Stimulated activated naive CD4-positive, alpha-beta T cell treated with Interleukin-2 at 50 U/mL for 16 hours (primary cell): ENCODE measurements around the gene RNF112.
A peak's percentile ranks its signal among the peaks of the same experiment; 100 is the strongest.

Experiments used
- DNase-seq: peaks from one replicate; lab custom pipeline; 2025; lab: John Stamatoyannopoulos, UW

The RNF112 gene

DNA sequence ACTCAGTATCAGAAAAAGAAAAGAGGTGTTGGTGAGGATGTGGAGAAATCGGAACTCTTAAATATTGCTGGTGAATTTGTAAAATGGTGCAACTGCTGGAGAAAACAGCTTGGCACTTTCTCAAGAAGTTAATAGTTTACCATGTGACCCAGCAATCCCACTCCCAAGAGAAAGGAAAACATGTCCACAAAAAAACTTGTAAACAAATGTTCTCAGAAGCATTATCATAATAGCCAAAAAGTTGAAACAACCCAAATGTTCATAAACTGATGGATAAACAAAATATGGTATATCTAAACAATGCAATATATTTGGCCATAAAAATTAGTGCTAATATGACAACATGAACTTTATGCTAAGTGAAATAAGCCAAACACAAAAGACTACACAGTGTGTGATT, 35.3 kb upstream of the RNF112 start:
- no peak for DNase-seq

DNA sequence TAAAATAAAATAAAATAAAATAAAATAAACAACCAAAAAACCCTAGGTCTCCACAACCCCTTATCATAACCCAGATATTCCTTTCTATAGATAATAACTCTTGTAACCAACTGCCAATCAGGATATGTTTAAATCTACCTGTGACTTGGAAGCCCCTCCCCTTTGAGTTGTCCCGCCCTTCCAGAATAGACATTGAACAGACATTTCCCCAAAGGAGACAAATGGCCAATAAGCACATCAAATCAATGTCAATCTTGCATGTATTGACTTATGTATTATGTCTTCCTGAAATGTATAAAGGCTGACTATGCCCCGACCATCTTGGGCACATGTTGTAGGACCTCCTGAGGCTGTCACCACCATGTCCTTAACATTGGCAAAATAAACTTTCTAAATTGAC, 34.2 kb upstream of the RNF112 start:
- DNase-seq, result no peak

DNA sequence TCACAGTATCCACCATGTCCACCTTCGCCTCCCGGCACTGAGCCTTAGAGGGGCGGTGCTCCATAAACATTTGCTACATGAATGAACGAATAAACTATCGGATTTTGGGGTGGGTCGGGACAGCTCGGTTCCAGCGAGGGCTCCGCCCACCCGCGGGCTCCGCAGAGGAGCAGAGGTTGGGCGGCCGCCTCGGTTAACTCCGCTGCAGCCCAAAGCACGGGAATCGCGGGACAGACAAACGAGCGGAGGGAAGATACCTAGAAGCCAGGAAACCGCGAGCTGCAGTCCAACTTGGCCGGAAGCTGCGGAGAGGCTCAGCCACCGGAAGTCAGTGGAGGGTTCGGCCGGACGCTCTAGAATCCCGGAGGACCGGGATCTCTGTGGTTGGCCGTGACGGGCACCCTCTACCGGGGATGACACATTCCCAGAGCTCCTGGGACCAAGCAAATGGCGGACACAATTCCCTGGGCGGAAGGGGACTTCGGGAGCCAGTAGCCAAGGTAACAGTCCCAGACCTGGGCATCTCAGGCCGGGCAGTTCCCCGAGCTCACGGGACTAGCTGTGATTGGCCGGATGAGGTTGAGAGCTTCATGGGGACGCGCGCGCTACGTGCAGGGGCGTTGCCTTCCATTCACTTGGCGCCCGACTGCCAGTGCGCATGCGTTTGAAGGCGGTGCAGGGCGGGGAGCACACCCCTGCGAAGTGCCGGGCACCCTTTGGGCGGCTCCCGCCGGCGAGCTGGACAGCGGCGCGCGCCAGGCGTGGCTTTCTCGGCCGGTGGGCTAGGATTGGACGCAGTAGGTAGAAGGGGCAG, 33.2 kb upstream of the RNF112 start:
- peak; percentile 96 for DNase-seq

DNA sequence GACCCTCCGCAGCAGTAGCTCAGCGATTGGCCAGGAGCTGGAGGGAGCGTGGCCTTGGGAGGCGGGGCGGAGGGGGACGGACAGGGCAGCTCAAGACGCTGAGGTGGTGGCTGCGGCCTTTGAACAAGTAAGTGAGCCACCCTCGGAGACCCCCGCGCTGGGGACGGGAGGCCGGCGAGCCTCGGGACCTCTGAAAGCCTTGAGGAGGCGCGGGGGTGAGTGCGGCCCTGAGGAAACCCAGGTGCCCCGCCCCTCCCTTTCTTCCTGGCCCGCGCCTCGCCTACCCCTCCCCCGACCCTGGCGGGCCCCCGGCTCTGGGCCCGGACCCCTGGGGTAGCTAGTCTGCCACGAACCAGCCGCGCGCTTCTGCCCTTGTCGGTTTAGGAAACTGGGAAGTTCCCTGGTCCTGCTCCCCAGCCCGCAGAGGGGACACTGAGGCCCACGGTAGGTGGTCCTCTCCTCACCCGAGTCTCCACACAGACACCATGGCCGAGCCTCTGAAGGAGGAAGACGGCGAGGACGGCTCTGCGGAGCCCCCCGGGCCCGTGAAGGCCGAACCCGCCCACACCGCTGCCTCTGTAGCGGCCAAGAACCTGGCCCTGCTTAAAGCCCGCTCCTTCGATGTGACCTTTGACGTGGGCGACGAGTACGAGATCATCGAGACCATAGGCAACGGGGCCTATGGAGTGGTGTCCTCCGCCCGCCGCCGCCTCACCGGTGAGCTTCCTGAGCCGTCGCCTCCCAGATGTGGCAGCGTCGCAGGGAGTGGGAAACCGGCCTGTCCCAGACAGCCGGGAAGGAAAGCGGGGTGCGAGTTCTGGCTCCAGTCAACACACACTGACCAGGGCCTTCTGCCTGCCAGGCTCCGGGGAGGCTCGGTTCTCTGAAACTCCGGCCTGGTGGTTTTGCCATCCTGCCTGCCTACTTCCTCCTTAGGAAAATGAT, 32.3 kb upstream of the RNF112 start, which contains the start of gene MAPK7:
TSS of gene MAPK7 (plus strand) at position 83 of the 945 bp plus-strand sequence. CDS start at position 486, 403 bp downstream.
- no peak for DNase-seq

DNA sequence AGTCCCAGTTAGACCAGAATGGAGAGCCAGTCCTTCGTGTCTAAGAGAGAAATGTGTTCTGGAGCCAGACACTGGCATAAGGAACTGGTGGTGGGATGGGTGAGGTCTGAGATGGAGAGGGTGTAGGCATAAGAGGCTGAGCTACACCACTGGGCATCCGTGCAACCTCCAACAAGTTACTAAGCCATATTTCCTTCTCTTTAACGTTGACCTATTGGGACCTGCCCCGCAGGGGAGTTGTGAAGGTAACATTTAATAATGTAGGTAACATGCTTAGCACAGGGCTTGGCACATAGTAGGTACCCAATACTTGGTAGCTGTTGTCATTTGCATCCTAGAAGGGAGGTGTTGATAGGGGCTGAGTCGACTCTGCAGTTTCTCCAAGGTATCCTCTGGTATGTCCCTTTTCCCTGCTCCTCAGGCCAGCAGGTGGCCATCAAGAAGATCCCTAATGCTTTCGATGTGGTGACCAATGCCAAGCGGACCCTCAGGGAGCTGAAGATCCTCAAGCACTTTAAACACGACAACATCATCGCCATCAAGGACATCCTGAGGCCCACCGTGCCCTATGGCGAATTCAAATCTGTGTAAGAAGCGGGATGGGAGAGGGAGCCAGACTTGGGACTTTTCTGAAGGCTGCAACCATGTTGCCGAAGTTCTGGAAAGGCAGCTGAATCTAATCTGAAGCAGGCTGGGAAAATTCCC, 31.5 kb upstream of the RNF112 start:
- no peak for DNase-seq

DNA sequence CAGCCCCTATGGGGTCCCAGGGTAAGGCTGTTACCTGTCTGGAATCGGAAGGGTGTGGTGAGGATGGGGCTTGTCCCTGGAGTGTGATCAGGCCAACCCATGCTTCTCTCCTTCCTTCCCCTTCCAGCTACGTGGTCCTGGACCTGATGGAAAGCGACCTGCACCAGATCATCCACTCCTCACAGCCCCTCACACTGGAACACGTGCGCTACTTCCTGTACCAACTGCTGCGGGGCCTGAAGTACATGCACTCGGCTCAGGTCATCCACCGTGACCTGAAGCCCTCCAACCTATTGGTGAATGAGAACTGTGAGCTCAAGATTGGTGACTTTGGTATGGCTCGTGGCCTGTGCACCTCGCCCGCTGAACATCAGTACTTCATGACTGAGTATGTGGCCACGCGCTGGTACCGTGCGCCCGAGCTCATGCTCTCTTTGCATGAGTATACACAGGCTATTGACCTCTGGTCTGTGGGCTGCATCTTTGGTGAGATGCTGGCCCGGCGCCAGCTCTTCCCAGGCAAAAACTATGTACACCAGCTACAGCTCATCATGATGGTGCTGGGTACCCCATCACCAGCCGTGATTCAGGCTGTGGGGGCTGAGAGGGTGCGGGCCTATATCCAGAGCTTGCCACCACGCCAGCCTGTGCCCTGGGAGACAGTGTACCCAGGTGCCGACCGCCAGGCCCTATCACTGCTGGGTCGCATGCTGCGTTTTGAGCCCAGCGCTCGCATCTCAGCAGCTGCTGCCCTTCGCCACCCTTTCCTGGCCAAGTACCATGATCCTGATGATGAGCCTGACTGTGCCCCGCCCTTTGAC, 30.3 kb upstream of the RNF112 start:
- no peak for DNase-seq

DNA sequence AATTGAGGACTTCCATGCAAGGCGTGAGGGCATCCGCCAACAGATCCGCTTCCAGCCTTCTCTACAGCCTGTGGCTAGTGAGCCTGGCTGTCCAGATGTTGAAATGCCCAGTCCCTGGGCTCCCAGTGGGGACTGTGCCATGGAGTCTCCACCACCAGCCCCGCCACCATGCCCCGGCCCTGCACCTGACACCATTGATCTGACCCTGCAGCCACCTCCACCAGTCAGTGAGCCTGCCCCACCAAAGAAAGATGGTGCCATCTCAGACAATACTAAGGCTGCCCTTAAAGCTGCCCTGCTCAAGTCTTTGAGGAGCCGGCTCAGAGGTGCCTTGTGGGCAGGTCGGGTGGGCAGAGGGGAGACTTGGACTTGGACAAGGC, 29.7 kb upstream of the RNF112 start:
- DNase-seq, result no peak

DNA sequence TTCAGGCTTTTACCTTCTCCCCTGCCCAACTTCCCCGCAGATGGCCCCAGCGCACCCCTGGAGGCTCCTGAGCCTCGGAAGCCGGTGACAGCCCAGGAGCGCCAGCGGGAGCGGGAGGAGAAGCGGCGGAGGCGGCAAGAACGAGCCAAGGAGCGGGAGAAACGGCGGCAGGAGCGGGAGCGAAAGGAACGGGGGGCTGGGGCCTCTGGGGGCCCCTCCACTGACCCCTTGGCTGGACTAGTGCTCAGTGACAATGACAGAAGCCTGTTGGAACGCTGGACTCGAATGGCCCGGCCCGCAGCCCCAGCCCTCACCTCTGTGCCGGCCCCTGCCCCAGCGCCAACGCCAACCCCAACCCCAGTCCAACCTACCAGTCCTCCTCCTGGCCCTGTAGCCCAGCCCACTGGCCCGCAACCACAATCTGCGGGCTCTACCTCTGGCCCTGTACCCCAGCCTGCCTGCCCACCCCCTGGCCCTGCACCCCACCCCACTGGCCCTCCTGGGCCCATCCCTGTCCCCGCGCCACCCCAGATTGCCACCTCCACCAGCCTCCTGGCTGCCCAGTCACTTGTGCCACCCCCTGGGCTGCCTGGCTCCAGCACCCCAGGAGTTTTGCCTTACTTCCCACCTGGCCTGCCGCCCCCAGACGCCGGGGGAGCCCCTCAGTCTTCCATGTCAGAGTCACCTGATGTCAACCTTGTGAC, 29.1 kb upstream of the RNF112 start:
- DNase-seq, result no peak

DNA sequence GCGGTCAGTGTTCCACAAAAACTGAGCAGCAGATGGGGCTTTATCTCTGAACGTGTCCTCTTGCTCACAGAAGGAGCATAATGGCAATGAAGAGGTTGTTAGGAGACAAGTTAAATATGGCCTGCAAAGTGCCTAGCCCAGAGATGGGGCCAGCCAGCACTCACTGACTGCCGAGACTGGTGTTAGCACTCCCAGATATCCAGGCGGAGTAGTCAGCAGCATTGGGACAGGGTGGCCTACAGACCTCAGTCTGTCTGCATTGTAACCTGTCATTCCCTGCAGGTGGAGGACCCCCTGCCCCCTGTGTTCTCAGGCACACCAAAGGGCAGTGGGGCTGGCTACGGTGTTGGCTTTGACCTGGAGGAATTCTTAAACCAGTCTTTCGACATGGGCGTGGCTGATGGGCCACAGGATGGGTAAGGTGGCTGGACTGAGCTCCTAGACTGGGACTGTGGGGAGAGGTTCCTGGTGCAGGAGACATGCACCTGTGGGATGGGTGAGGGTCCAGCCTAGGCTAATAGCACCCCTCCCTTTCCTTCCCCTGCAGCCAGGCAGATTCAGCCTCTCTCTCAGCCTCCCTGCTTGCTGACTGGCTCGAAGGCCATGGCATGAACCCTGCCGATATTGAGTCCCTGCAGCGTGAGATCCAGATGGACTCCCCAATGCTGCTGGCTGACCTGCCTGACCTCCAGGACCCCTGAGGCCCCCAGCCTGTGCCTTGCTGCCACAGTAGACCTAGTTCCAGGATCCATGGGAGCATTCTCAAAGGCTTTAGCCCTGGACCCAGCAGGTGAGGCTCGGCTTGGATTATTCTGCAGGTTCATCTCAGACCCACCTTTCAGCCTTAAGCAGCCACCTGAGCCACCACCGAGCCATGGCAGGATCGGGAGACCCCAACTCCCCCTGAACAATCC, 28.2 kb upstream of the RNF112 start:
- DNase-seq, result no peak

DNA sequence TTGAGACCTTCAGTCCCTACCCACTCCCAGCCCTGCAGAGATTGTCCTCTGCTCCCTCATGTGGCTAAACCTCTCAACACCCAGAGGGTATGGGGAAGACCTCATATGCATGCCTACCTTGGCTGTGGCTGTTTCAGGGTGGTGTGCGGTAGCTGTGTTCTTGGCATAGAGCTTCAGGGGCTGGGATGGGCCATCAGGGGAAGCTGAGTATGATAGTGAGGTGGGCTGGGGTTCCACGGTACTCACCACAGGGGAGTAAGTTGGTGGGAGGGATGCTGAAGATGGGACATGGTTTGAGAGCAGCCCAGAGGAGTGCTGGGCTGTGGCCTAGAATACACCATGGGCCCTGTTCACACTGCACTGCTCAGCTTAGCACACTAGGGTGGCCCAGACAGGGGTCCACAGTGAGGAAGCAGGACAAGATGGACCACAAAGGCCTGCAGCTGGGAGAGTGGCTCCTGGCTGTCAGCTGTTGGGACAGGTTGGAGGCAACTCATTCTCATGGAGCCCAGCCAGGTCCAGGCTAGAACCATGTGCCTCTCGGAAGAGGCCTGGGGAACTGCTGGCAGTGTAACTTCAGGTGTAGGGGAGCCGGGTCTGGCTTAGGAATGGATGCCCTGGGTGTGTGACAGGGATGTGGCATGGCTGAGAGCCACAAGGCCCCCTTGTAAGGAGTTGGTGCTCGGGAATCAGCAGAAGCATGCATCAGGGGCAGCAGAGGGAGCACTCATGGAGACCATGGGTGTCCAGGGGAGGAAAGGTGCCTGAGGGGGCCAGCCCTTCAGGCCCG, 27.2 kb upstream of the RNF112 start:
- no peak for DNase-seq

DNA sequence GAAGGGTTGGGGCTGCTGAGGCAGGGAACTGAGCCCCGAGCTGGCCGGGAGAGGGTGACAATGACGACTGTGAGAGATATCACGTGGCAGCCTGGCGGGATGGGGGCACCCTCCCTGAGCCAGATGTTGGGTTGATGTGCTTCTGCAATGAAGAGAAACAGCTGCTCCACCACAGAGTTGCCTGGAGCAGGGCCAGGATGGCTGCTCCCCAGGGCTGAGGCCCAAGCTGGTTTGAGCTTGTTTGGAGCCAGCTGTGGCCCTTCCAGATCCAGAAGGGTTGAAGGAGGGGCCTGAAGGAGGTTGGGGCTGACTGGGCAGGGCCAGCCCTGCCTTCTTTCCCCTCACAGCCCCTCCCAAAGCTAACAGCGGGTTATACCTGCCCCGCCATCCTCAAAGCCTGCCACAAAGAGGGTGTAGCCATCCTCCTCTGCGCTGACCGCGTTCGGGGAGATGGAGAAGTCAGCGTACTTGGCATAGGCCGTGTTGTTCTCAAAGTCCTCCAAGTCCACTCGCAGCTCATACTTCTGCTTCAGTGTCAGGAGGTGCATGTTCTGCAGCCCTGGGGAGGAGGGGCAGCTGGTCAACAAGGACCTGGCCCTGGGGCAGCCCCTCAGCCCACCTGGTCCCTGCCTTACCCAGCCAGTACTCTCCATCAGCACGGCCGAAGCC, 26.2 kb upstream of the RNF112 start:
- no peak for DNase-seq

DNA sequence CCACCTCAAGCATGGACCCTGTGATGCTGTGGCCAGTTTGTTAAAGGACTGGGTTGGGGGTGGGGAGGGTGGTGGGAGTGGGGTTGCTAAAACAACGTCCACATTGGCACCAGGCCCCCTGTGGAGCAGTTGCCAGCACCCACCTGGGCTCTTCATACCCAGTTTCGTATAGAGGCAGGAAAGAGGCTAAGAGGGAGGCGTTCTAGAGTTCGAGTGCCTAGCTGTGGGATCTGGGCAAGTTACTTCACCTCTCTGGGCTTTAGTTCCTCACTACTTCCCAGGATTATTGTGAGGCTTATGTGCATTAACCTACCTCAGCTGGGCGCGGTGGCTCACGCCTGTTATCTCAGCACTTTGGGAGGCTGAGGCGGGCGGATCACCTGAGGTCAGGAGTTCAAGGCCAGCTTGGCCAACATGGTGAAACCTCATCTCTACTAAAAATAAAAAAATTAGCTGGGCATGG, 25.5 kb upstream of the RNF112 start:
- no peak for DNase-seq

DNA sequence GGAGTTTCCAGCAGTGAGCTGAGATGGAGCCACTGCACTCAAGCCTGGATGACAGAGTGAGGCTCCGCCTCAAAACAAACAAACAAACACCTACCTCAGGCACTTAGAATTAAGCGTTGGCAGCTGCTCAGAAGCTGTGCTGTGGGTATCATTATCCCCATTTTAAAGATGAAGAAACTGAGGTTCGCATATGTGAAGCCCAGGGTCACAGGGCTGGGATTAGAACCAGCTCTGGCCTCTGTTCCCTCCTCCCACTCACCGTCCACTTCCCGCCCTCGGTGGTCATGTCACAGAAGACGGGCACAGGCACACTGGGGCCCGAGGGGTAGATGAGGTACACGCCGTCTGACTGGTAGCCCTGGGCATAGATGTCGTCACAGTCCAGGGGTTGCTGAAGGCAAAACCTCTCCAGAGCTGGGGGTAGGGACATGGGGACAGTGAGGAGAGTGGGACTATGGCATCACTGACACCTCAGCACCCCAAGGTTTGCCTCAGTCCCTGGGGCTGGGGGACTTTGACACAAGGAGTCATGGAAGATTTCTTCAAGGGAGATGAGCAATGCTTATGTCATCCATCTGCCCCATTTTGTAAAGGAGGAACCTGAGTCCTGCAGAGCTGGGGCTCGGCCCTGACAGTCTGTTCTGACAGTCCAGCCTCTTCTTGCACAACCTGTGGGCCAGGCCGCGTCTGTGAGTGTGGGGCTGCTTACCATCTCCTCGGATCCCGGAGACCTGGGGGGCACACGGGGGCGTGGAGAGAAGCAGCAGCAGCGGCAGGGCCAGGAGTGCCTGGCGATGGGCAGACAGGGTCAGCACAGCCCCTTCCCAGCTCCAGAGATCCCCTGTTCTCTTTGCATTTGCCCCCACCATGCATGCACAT, 24.7 kb upstream of the RNF112 start:
- no peak for DNase-seq

DNA sequence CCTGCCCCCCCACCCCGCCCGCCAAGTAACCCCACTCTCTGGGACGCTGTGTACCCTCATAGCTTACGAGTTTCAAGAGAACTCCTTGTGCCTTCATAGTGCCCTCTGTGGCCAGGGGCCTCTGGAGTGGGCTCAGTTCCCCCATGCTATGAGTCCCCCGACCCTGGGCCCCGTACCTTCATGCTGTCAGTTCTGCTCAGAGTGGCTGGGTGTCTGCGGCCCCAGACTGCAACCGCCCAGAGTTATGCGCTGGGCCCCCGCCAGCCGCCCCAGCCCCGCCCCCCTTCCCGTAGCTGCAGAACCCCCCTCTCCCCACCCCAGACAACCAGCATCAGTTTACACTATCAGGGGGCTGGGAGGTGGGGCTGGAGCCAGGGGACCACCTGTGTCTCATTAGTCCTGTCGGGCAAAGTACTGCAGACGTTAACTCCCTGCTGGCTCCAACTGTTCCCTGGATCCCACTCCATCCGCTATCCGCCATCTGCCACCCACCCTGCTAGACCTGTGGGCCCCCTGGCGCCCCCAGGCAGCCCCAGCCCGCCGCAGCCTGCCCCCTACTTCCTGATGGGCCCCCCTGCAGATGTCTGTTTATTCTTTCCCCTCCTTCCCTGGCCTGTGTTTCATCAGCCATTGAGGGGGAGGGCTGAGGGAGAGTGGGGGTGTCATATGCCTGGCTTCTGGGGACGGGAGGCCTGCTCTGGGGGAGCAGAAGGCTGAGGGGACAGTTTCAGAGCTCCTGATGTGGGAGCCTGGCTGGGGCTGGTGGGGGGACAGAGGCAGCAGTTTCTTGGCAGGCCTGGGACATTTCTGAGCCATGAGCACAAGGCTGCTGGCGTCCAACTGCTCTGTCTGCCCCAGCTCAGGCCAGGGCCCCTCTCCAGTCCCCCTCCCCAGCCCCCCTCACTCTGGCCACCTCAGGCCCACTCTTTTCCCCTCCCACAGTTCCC, 23.8 kb upstream of the RNF112 start, which contains the start of gene MFAP4:
TSS of gene MFAP4 (minus strand) at position 217 of the 947 bp plus-strand sequence. CDS start at position 182, 35 bp downstream.
- DNase-seq, result no peak

DNA sequence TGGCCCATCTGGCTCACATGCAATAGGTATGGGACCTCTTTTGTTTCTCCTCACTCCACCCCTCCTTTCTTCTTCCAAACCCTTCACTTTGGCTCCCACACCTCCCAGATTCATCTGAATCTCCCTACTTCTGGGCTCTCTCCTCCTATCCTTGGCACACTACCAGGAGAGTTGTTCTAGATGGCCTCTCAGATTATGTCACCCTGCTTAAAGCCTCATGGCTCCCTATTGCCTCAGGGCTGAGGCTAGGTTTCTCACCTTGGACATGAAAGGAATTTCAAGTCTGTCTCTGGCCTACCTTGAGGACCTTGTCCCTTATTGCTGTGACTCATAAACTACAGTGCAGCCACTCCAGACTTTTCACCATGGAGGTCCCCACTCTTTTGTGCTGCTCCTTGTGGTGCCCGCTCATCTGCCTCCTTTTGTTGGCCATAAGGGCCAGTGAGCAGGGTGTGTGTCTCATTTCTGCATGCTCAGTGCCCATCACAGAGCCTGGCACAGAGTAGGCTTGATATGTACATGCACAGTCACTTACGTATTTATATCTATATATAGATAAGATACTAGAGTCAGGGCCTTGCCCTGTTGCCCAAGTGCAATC, 23.0 kb upstream of the RNF112 start:
- no peak for DNase-seq
